ENCODE measurements around the gene ITGB1BP1. TPM values are rescaled to one million over a fixed set of nuclear protein-coding genes. Genes with fewer than 3 reads are reported as not detected.

The ITGB1BP1 gene
- total and polyA plus RNA-seq, 9 of the 15 experiments (the other 6 are each of a cell fraction or from before 2014, with no cell fraction given), result 37.8 to 95.3 (median 50.4) TPM

DNA sequence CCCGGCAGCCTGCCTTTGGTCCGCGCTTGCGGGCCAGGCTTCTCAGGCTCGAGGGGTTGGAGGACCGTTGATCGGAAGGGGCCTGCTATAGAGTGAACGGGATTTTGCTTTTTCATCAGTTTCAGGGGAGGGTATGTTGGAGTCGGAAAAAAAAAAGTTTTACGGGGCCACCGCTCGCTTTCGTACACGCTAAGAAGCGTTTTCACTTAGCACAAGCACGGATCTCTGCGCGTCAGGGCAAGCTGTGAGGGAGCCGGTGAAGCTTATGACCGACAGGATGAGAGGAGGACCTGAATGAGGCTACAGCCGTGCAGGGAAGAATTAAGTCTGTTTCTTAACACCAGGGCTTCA, 569 bp upstream of the ITGB1BP1 start:
- in situ Hi-C loops (cut with MboI), result no loop called here
- TSS peak; percentile 77 for BruUV-seq (replicated peaks)
- H3K4me3 ChIP-seq, result peak overlapping the region; percentile 90
- DNase-seq (ENCODE audit: extremely low read depth in 1 of 4, low spot score in 3 of 4) (peak in 1 of 4 experiments; percentile 35), ATAC-seq (peak; percentile 9), FAIRE-seq (no peak)
- H3K27me3 ChIP-seq (ENCODE audit: control insufficient read depth in 2 of 2, insufficient read depth in 2 of 2, low read length in 2 of 2), result no peaks in the 10 kb centered on the region
- CTCF ChIA-PET (ENCODE audit: low intra/inter-chr PET ratio), result no interaction called here
- peaks cover 54% of the 10 kb centered on the region for H3K79me2 ChIP-seq (ENCODE audit: control insufficient read depth, insufficient read depth, low read length)
- peak overlapping the region; percentile 90 for H3K27ac ChIP-seq (ENCODE audit: extremely low read depth, low read depth, low read length)
- no peaks in the 10 kb centered on the region for H4K20me1 ChIP-seq (replicated peaks; ENCODE audit: control insufficient read depth, insufficient read depth, low read length)
- POLR2A ChIA-PET, result interaction anchor here (0.7 to 1.1 kb wide), 4 partner anchors 37 to 681 kb away, joined by 3 to 5 read pairs (median 3); no protein-coding TSS in a partner anchor
- H2AFZ ChIP-seq (ENCODE audit: low read depth, low read length), result peak overlapping the region; percentile 97
- H3K9me3 ChIP-seq (replicated peaks; ENCODE audit: control insufficient read depth, insufficient read depth, low read depth, low read length), result no peaks in the 10 kb centered on the region
- H3K9ac ChIP-seq (ENCODE audit: insufficient read depth in 1 of 2, low read depth in 2 of 2, low read length in 2 of 2), result peak overlapping the region; percentile 96 to 100
- intact Hi-C loops (cut with micrococcal nuclease), result loop anchor here (5.0 kb wide), 3 partner anchors 128 to 282 kb away; partner anchors contain the start of gene ASAP2
- H3K36me3 ChIP-seq (ENCODE audit: control insufficient read depth, insufficient read depth, low read length), result peaks cover 22% of the 10 kb centered on the region
- peaks cover 19 to 29% of the 10 kb centered on the region in 2 experiments; a peak in 4 of 5 replicates for H3K4me1 ChIP-seq (replicated peaks in 1 of 2; ENCODE audit: control insufficient read depth in 2 of 2, insufficient read depth in 2 of 2, low read length in 2 of 2)
- 1% methylated on average over 19 of the region's 21 CpGs for WGBS (ENCODE audit: insufficient coverage, low coverage, missing lambda C conversion rate)
- H3K4me2 ChIP-seq (ENCODE audit: insufficient read depth, low read length), result peak overlapping the region; percentile 95
- no peaks in the 10 kb centered on the region for H3K9me1 ChIP-seq (ENCODE audit: control insufficient read depth, insufficient read depth, low read length)
- peak; percentile 40 for TF ChIP-seq SAP30 (IDR thresholded peaks at IDR 0.05; ENCODE audit: borderline replicate concordance, insufficient read depth, low read depth, low read length, poor library complexity, severe bottlenecking)
- no peak for TF ChIP-seq ZKSCAN3 (CRISPR knock-in tag; IDR thresholded peaks at IDR 0.05)
- TF ChIP-seq, protein P1, sequence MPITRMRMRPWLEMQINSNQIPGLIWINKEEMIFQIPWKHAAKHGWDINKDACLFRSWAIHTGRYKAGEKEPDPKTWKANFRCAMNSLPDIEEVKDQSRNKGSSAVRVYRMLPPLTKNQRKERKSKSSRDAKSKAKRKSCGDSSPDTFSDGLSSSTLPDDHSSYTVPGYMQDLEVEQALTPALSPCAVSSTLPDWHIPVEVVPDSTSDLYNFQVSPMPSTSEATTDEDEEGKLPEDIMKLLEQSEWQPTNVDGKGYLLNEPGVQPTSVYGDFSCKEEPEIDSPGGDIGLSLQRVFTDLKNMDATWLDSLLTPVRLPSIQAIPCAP (CRISPR knock-in tag; IDR thresholded peaks at IDR 0.05; ENCODE audit: borderline replicate concordance), result 0 out of 2 replicates have a peak, but pooled peaks have one; percentile 53
- TF ChIP-seq ZNF24 (IDR thresholded peaks at IDR 0.05), result 0 out of 2 replicates have a peak, but pooled peaks have one; percentile 6
- TF ChIP-seq ZNF436 (CRISPR knock-in tag; IDR thresholded peaks at IDR 0.05), result no peak
- no peak for TF ChIP-seq FOXA3 (CRISPR knock-in tag; conservative IDR thresholded peaks at IDR 0.05 in 1 of 2, IDR thresholded peaks at IDR 0.05 in 1 of 2)
- no peak for TF ChIP-seq FOXK2 (conservative IDR thresholded peaks at IDR 0.05 in 1 of 2, IDR thresholded peaks at IDR 0.05 in 1 of 2; ENCODE audit: low read depth in 2 of 2)
- TF ChIP-seq, protein P2, sequence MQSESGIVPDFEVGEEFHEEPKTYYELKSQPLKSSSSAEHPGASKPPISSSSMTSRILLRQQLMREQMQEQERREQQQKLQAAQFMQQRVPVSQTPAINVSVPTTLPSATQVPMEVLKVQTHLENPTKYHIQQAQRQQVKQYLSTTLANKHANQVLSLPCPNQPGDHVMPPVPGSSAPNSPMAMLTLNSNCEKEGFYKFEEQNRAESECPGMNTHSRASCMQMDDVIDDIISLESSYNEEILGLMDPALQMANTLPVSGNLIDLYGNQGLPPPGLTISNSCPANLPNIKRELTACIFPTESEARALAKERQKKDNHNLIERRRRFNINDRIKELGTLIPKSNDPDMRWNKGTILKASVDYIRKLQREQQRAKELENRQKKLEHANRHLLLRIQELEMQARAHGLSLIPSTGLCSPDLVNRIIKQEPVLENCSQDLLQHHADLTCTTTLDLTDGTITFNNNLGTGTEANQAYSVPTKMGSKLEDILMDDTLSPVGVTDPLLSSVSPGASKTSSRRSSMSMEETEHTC (IDR thresholded peaks at IDR 0.05), result no peak
- 0 out of 2 replicates have a peak, but pooled peaks have one; percentile 10 for TF ChIP-seq SMARCA4 (IDR thresholded peaks at IDR 0.05)
- 0 out of 2 replicates have a peak, but pooled peaks have one; percentile 39 for TF ChIP-seq SMARCA5 (IDR thresholded peaks at IDR 0.05)
- no peak for TF ChIP-seq SIN3B (IDR thresholded peaks at IDR 0.05; ENCODE audit: low read depth)
- TF ChIP-seq ZNF12 (CRISPR knock-in tag; IDR thresholded peaks at IDR 0.05), result peak; percentile 61; the same call in 1 of the 2 replicates
- no peak for TF ChIP-seq ZNF586 (CRISPR knock-in tag; conservative IDR thresholded peaks at IDR 0.05)
- TF ChIP-seq ZNF316 (IDR thresholded peaks at IDR 0.05), result peak; percentile 36; the same call in 1 of the 2 replicates
- 0 out of 2 replicates have a peak, but pooled peaks have one; percentile 43 for TF ChIP-seq ARID2 (IDR thresholded peaks at IDR 0.05)
- 0 out of 2 replicates have a peak, but pooled peaks have one; percentile 6 for TF ChIP-seq NCOA1 (IDR thresholded peaks at IDR 0.05; ENCODE audit: low read depth)
- 0 out of 2 replicates have a peak, but pooled peaks have one; percentile 12 for TF ChIP-seq ZNF431 (CRISPR knock-in tag; IDR thresholded peaks at IDR 0.05)
- TF ChIP-seq CBX5 (IDR thresholded peaks at IDR 0.05; ENCODE audit: borderline replicate concordance, low read depth), result no peak
- peak; percentile 71 for TF ChIP-seq CHD1 (IDR thresholded peaks at IDR 0.05; ENCODE audit: low read length)
- TF ChIP-seq HDAC2 (IDR thresholded peaks at IDR 0.05), result no peak
- no peak for TF ChIP-seq XRCC4 (IDR thresholded peaks at IDR 0.05; ENCODE audit: extremely low read depth, insufficient read depth, insufficient read length)
- TF ChIP-seq DIDO1 (tag; IDR thresholded peaks at IDR 0.05; ENCODE audit: low read depth), result 0 out of 2 replicates have a peak, but pooled peaks have one; percentile 3
